Ramos (cell line): Measurements from ENCODE around the gene IL17C.
"Not testable (repeated sequence)": the region's sequence is repeated elsewhere in the genome, so short reads cannot be mapped to it uniquely, and the experiment has no call there.

ENCODE experiments used
- in situ Hi-C: fragments of 300-500 bp; cut with MboI; formaldehyde crosslinking; loops from one replicate; pipeline ENCODE4 v1.14.3; 2022; ENCODE audit warnings: low sequenced_read_pairs; ENCODE audit not compliant: unreplicated experiment

Gene IL17C

DNA sequence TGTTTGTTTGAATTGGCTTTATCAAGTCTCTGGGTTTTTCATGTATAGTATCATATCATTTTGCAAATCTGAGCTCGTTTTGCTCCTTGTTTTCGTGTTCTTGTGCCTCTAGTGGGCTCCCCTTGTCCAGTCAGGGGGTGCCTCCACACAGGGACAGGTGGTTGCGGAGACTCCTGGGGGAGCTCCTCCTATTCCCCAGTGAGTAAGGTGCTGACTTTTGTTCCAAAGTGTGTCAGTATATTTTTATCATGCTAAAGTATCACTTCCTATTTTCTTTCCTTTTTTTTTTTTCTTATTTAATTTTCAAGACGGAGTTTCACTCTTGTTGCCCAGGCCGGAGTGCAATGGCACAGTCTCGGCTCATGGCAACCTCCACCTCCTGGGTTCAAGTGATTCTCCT lies 30.3 kb upstream of the IL17C start:
- in situ Hi-C loops = no loop called here

DNA sequence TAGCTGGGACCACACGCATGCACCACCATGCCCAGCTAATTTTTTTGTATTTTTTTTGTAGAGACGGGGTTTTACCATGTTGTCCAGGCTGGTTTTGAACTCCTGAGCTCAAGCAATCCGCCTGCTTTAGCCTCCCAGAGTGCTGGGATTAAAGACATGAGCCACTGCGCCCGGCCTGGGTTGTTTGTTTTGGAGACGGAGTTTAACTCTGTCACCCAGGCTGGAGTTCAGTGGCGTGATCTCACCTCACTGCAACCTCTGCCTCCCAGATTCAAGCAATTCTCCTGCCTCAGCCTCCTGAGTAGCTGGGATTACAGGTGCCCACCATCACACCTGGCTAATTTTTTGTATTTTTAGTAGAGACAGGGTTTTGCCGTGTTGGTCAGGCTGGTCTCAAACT lies 28.9 kb upstream of the IL17C start:
- in situ Hi-C loops = not testable (repeated sequence)

- in situ Hi-C loops = no loop called here
Measured at GRCh38 chr16:88610080-88610479, 28.3 kb upstream of the IL17C start.

GRCh38 chr16:88610909-88611812 lies 27.2 kb upstream of the IL17C start:
- in situ Hi-C loops = no loop called here

DNA sequence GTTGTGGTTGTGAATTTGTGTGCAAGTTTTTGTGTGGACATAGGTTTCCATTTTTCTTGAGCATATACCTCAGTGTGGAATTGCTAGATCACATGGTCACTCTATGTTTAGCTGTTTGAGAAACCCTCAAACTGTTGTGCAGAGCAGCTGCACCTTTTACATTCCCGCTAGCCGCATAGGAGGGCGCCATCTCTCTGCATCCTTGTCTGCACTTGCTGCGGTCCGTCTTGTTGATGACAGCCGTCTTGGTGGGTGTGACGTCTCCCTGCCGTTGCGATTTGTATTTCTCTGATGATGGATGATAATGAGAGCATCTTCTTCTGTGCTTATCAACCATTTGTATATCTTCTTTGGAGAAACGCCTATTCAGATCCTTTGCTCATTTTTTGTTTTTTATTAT lies 25.1 kb upstream of the IL17C start:
- in situ Hi-C loops = no loop called here

DNA sequence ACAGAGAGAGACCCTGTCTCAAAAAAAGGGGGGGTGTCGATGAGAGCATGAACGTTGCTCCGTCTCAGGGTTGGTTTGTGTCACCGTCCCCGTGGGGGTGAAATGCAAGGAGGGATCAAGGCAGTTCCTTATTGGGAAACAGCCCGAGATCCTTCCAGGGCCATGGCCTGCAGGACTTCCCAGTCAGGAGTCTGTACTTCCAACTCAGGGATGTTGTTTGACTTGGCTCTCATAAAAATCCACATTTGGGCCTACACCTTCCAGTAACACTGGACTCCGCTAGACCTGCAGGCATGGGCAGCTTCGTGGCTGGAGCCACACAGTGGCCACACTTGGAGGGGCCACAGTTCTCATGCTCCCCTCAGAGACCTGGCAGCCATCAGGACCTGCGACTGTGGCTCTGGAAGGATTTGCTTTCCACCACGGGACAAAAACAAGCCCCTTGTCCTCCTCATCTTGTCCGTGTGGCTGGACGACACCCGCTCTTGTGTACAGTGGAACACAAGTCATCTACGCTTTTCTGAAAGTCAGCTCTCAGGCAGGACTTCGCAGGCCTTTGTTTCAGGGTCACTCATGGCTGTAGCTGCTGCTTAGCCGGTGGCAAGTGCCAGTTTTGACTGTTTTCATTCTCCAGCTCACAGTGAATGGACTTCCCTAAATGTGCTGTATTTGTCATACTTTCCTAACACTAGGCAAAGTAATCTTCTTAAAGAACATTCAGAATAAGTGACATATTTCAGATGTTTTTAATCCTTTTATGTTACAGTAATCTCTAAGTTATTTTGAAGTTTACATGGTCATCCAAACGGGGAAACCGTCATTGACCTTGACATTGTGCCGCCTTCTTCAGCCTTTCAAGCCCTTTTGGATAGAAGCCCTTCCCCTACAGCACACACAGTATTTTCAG lies 24.2 kb upstream of the IL17C start:
- in situ Hi-C loops = no loop called here

GRCh38 chr16:88614818-88615580 lies 23.4 kb upstream of the IL17C start:
- in situ Hi-C loops = no loop called here

DNA sequence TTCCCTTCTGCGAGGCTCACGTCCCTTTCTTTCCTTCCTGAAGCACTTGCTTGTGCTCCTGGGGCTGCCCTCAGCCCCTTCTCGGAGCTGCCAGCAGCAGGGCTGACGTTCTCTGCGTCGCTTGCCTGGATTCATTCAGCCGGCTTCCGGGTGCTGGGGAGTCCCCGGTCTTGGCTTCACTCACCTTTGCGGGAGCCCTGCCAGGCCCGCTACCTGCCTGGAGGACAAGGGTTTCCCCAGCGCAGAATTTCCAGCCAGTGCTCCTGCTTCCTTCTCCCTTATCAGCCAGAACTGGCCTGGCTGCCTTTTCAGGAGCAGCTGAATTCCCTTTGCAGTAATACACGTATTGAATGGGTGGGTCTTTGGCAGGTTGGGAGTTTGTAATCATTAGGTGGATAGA lies 22.1 kb upstream of the IL17C start:
- in situ Hi-C loops = no loop called here

DNA sequence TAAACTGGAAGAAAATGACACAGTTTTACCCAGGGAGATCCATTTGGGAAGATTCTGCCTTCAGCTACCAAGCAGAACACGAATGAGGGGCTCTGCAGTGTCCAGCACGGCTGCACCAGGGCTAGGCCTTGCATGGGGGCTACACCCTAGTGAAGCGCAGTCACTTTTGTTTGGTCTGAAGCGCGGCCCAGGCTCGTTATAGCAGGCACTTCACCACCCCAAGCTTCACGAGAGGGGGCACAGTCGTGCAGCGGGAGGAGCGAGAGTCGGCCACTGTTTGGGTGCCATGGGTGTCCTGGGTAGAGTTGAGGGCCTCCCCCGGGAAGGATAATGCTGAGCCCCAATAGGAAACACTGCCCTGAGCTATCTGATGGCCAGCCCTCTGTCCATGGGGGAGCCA lies 21.6 kb upstream of the IL17C start:
- in situ Hi-C loops = no loop called here

- in situ Hi-C loops = no loop called here
Measured at GRCh38 chr16:88617268-88618031, 20.9 kb upstream of the IL17C start.

GRCh38 chr16:88618182-88618955 lies 20.0 kb upstream of the IL17C start:
- in situ Hi-C loops = no loop called here

DNA sequence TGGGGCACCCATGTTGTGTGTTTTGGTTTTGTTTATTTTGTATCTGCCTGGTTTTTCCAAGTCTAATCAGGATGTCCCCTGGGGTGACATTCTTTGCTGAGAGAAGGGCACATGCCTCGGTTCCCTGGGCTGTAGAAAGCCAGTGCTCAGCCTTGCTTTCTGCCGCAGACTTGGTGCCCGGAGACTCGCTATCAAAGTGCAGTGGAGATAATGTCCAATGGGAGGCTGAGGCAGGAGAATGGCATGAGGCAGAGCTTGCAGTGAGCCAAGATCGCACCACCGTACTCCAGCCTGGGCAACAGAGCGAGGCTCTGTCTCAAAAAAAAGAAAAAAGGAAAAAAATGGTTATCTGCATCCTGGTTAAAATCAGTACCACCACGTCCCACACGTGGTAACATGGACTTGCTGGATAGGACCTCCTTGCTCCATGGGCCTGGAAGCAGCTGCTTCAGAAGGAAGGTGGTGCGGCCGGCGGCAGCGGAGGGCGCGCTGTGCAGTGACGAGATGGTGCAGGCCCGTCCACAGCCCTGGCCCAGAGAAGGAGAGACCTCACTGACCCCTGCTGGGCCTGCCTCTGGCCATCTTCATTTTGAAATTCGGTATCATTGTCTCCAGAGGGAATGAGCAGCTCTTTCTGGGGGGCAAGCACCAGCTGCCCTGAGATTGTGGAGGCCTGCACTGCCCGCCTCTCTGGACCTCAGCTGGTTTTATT lies 19.3 kb upstream of the IL17C start:
- in situ Hi-C loops = no loop called here

- in situ Hi-C loops = no loop called here
Measured at GRCh38 chr16:88619859-88620815, 18.2 kb upstream of the IL17C start.

GRCh38 chr16:88622125-88622524 lies 16.2 kb upstream of the IL17C start:
- in situ Hi-C loops = no loop called here

GRCh38 chr16:88622866-88623265 lies 15.5 kb upstream of the IL17C start:
- in situ Hi-C loops = no loop called here

- in situ Hi-C loops = no loop called here
Measured at GRCh38 chr16:88623858-88624257, 14.5 kb upstream of the IL17C start.

- in situ Hi-C loops = no loop called here
Measured at GRCh38 chr16:88624481-88624880, 13.9 kb upstream of the IL17C start.
